ENCODE measurements around the gene ADGRD1.
"Not testable (repeated sequence)": the region's sequence is repeated elsewhere in the genome, so short reads cannot be mapped to it uniquely, and the experiment has no call there.

The ADGRD1 gene

DNA sequence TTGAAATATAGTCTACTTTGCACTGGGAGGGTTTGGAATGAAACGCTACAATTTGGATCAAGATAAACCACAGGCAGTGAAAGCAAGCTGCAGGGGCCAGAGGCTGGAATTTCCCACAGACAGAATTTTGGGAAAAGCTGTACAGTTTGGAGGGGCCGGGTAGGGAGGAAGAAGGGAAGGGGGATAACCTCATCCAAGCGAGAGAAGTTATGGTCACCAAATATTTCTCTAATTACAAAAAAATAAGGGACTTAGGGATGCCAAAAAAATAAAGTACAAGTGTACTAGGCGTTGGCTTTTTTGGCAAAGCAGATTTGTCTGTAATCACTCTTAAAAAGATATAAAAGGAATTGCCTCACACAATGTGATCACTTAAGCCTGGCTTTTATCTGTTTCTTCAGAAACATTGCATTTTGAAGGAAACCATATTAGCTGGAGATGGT, 31.2 kb upstream of the ADGRD1 start:
- H3K4me2 ChIP-seq (ENCODE audit: low read length) = no peak overlapping the region
- H3K4me3 ChIP-seq (ENCODE audit: low read length) = no peak overlapping the region
- H3K27me3 ChIP-seq (ENCODE audit: control insufficient read depth, insufficient read depth, low read length) = peaks cover 2% of the 10 kb centered on the region
- H3K9ac ChIP-seq (ENCODE audit: low read depth, low read length) = no peak overlapping the region
- H3K4me1 ChIP-seq (ENCODE audit: control insufficient read depth, insufficient read depth, low read length) = no peaks in the 10 kb centered on the region
- no peaks in the 10 kb centered on the region for H3K36me3 ChIP-seq (ENCODE audit: insufficient read depth, low read length)
- no peaks in the 10 kb centered on the region for H3K9me3 ChIP-seq (replicated peaks; ENCODE audit: low read length)

DNA sequence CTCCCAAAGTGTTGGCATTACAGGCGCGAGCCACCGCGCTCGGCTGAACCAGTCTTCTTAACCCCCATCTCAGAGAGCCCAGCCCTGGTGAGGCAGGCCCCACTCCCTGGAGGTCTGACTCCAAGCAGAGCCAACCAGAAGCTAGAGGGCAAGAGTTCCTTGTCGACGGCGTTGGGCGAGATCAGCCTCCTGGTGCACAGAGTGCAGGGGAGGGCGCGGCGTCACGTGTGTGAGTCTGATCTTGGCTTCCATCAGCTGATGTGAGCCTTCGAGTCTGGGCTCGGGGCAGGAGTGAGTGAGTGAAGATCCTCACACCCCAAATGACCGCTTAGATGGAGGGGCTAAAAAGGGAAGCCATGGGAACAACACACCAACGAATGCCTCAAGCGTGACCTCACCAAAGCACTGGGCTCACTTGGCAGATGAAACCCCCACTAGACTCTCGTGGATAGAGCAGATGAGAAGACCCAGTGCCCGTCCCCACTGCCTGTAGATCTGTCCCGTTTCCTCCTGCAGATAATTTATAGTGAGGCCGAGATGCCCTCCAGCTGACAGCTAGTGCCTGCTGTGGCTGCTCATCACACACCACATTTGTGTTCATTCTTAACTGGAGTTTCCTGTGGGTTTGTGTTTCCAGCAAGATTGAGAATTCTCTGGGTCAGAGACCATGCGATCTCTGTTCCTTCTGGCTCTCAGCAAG, 28.6 kb upstream of the ADGRD1 start:
- H3K4me3 ChIP-seq (ENCODE audit: low read length) = no peak overlapping the region

DNA sequence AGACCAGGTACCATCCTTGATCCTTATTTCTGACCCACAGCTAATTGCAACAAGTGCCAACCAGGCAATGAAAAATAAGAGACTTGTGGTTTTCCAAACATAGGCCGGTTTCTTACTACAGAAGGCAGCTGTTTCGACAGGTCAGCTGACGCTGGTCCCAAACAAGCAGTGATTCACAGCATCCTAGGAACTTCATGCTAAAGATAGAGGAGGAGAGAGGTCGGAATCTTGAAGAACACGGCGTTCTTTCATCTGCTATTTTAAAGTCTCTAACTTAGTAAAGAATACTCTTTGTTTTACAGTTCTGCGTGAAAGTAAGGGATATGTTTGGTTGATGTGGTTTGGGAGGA, 28.1 kb upstream of the ADGRD1 start:
- Histone ChIP-seq H3K9me3 (replicated peaks; ENCODE audit: low read length) (no peaks in the 10 kb centered on the region), H3K4me1 (ENCODE audit: control insufficient read depth, insufficient read depth, low read length) (no peaks in the 10 kb centered on the region), H3K9ac (ENCODE audit: low read depth, low read length) (no peak overlapping the region), H3K4me2 (ENCODE audit: low read length) (no peak overlapping the region), H3K4me3 (ENCODE audit: low read length) (no peak overlapping the region), H3K36me3 (ENCODE audit: insufficient read depth, low read length) (no peaks in the 10 kb centered on the region), H3K27me3 (ENCODE audit: control insufficient read depth, insufficient read depth, low read length) (no peaks in the 10 kb centered on the region)

More for the DNA sequence above, 28.6 kb upstream of the ADGRD1 start:
- Histone ChIP-seq H3K4me1 (ENCODE audit: control insufficient read depth, insufficient read depth, low read length) (no peaks in the 10 kb centered on the region), H3K36me3 (ENCODE audit: insufficient read depth, low read length) (no peaks in the 10 kb centered on the region), H3K27me3 (ENCODE audit: control insufficient read depth, insufficient read depth, low read length) (no peaks in the 10 kb centered on the region), H3K9me3 (replicated peaks; ENCODE audit: low read length) (no peaks in the 10 kb centered on the region), H3K9ac (ENCODE audit: low read depth, low read length) (no peak overlapping the region), H3K4me2 (ENCODE audit: low read length) (no peak overlapping the region)

DNA sequence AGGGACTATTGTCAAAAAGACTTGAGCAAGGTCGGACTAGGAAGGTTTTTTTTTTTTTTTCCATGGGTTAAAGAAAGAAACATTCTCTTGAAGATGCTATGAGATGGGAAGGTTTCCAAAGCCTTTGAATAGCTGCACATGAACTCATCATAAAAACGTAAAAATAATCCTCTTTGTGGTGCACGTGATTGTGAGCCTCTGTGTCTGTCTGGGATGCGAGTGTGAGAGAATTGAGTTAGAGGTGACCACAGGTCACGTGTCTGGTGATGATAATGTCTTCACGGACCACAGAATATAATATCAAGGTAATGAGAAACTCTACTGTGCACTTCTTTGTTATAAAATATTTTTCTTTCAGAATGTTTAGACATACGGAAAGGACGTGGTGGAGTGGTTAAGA, 24.3 kb upstream of the ADGRD1 start:
- Histone ChIP-seq H3K27me3 (ENCODE audit: control insufficient read depth, insufficient read depth, low read length) (no peaks in the 10 kb centered on the region), H3K36me3 (ENCODE audit: insufficient read depth, low read length) (no peaks in the 10 kb centered on the region), H3K4me3 (ENCODE audit: low read length) (no peak overlapping the region), H3K9me3 (replicated peaks; ENCODE audit: low read length) (no peaks in the 10 kb centered on the region), H3K4me1 (ENCODE audit: control insufficient read depth, insufficient read depth, low read length) (no peaks in the 10 kb centered on the region), H3K4me2 (ENCODE audit: low read length) (no peak overlapping the region), H3K9ac (ENCODE audit: low read depth, low read length) (no peak overlapping the region)

DNA sequence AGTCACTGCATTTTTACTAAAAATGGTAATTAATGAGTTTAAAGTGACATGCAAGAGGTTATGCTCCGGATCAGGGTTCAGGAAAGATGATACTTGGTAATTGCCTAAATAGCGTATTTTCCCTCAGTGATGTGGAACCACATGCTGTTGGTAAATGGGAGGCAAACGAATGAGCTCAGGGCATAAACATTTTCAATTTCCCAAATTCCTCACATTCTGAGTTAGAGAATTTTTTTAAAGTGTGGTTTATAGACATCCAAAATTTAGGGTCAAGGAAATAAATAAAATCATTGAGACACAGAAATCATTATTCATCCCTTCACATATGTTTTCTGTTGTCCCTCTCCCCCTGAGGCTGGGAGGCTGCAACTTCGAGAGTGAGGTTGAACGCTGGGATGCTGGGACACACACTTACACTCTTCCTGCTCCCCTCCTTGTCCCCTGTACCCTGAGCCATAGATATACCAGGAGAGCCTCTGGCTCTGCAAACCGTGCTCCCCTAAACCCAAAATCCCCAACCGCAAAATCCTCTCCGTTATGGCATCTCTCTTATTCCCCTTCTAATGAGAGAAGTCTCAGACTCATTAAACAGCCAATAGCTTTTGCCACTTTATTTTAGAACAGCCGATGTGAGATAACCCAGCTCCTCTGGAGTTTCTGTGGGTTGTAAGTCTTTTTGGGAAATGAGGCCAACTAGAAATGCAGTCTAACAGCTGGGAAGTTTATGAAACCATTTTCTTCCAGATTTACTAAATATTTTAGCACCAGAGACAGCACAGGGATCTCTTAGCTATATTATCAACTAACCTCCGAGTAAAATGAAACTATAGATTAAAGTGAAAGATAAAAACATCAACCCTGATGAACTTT, 21.4 kb upstream of the ADGRD1 start:
- no peak overlapping the region for H3K9ac ChIP-seq (ENCODE audit: low read depth, low read length)
- no peaks in the 10 kb centered on the region for H3K36me3 ChIP-seq (ENCODE audit: insufficient read depth, low read length)
- no peak overlapping the region for H3K4me2 ChIP-seq (ENCODE audit: low read length)
- no peaks in the 10 kb centered on the region for H3K27me3 ChIP-seq (ENCODE audit: control insufficient read depth, insufficient read depth, low read length)
- no peak overlapping the region for H3K4me3 ChIP-seq (ENCODE audit: low read length)
- H3K9me3 ChIP-seq (replicated peaks; ENCODE audit: low read length) = no peaks in the 10 kb centered on the region
- H3K4me1 ChIP-seq (ENCODE audit: control insufficient read depth, insufficient read depth, low read length) = no peaks in the 10 kb centered on the region

DNA sequence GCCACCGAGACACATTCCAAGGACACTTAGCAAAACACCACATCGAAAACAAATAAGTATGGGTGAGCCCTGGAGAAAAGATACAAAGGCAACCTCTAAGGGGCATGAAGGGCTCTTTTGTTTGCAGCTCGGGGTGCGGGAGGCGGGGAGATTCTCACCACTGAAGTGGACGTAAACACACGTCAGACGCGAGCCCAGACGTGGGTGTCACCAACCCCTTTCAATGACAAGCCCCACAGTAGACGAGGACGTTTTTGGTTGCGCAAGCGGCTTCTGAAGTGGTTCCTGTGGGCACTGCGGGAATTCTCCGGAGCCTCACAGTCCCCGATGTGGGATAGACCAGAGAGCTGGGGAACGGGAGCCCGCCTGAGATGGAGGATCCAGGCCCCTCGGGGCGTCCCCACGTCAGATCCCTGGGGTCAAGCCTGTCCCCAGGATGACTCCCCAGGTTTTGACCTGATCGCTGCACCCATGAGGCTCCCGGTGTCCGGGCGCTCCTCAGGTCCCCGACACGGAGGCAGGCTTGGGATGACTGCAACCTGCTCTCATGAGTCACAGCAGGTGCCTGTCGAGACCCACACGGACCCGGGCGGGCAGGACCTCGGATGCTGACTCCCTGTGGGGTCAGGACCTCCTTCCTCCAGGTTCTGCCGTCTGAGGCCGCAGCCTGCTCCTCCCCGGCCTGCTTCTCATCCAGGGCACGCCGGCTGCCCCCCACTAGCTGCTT, 20.3 kb upstream of the ADGRD1 start:
- H3K27me3 ChIP-seq (ENCODE audit: control insufficient read depth, insufficient read depth, low read length) = no peaks in the 10 kb centered on the region
- no peak overlapping the region for H3K4me2 ChIP-seq (ENCODE audit: low read length)
- no peaks in the 10 kb centered on the region for H3K9me3 ChIP-seq (replicated peaks; ENCODE audit: low read length)
- H3K4me1 ChIP-seq (ENCODE audit: control insufficient read depth, insufficient read depth, low read length) = no peaks in the 10 kb centered on the region
- no peak overlapping the region for H3K9ac ChIP-seq (ENCODE audit: low read depth, low read length)
- H3K4me3 ChIP-seq (ENCODE audit: low read length) = no peak overlapping the region
- H3K36me3 ChIP-seq (ENCODE audit: insufficient read depth, low read length) = no peaks in the 10 kb centered on the region

DNA sequence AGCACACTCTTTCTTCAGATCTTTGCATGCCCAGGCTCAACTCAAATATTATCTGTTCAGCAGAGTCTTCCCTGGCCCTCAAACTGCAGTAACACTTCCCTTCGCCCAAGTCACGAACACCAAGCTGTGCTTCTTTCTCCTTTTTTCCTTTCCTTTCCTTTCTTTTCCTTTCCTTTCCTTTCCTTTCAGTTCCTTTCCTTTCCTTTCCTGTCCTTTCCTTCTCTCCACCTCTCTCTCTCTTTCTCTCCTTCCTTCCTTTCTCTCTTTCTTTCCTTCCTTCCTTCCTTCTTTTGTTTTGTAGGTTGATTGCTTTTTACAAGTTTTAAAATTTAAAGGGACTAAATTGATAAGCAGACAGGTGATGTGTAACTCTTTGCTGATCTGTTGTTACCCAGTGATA, 19.0 kb upstream of the ADGRD1 start:
- no peaks in the 10 kb centered on the region for H3K9me3 ChIP-seq (replicated peaks; ENCODE audit: low read length)
- H3K9ac ChIP-seq (ENCODE audit: low read depth, low read length) = no peak overlapping the region
- H3K36me3 ChIP-seq (ENCODE audit: insufficient read depth, low read length) = no peaks in the 10 kb centered on the region
- no peaks in the 10 kb centered on the region for H3K4me1 ChIP-seq (ENCODE audit: control insufficient read depth, insufficient read depth, low read length)
- H3K27me3 ChIP-seq (ENCODE audit: control insufficient read depth, insufficient read depth, low read length) = no peaks in the 10 kb centered on the region
- H3K4me3 ChIP-seq (ENCODE audit: low read length) = no peak overlapping the region
- no peak overlapping the region for H3K4me2 ChIP-seq (ENCODE audit: low read length)

DNA sequence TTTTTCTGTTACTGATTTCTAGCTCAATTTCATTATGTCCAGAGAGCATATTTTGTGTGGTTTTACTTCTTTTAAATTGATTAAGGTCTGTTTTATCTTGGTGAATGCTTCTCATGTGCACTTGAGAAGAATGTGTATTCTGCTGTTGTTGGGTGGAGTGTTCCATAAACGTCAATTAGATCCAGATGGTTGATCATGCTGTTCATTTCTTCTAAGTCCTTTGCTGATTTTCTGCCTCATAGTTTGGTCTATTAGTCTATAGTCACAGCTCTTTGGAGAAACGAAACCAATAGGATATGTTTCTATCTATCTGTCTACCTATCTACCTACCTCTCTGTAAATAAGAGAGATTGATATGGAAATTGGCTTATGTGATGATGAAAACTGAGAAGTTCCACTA, 17.1 kb upstream of the ADGRD1 start:
- Histone ChIP-seq H3K27me3 (ENCODE audit: control insufficient read depth, insufficient read depth, low read length) (no peaks in the 10 kb centered on the region), H3K9me3 (replicated peaks; ENCODE audit: low read length) (no peaks in the 10 kb centered on the region), H3K4me3 (ENCODE audit: low read length) (no peak overlapping the region), H3K4me2 (ENCODE audit: low read length) (no peak overlapping the region), H3K9ac (ENCODE audit: low read depth, low read length) (no peak overlapping the region), H3K36me3 (ENCODE audit: insufficient read depth, low read length) (no peaks in the 10 kb centered on the region), H3K4me1 (ENCODE audit: control insufficient read depth, insufficient read depth, low read length) (no peaks in the 10 kb centered on the region)

DNA sequence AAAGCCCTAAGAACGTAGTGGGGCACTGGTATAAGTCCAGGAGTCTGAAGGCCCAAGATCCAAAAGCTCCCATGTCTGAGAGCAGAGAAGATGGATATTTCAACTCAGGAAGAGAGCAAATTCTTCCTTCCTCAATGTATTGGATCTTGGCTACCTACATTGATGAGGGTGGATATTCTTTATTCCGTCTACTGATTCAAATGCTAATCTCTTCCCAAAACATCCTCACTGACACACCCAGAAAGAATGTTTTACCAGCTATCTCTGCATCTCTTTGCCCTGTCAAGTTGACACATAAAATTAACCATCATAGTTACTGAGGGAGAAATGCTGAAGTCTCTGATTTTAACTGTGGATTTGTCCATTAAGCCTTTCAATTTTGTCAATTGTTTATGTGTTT, 16.6 kb upstream of the ADGRD1 start:
- Histone ChIP-seq H3K4me2 (ENCODE audit: low read length) (no peak overlapping the region), H3K36me3 (ENCODE audit: insufficient read depth, low read length) (no peaks in the 10 kb centered on the region), H3K27me3 (ENCODE audit: control insufficient read depth, insufficient read depth, low read length) (no peaks in the 10 kb centered on the region), H3K9ac (ENCODE audit: low read depth, low read length) (no peak overlapping the region), H3K9me3 (replicated peaks; ENCODE audit: low read length) (no peaks in the 10 kb centered on the region), H3K4me1 (ENCODE audit: control insufficient read depth, insufficient read depth, low read length) (no peaks in the 10 kb centered on the region), H3K4me3 (ENCODE audit: low read length) (no peak overlapping the region)

DNA sequence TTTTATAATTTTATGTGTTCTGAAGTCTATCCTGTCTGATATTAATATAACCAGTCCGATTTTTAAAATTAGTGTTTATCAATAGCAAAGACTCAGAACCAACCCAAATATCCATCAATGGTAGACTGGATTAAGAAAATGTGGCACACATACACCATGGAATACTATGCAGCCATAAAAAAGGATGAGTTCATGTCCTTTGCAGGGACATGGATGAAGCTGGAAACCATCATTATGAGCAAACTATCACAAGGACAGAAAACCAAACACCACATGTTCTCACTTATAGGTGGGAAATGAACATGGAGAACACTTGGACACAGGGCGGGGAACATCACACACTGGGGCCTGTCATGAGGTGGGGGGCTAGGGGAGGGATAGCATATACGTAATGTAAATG, 16.2 kb upstream of the ADGRD1 start:
- not testable (repeated sequence) for H3K4me2 ChIP-seq (ENCODE audit: low read length); H3K4me3 ChIP-seq (ENCODE audit: low read length); H3K9ac ChIP-seq (ENCODE audit: low read depth, low read length); H3K4me1 ChIP-seq (ENCODE audit: control insufficient read depth, insufficient read depth, low read length); H3K36me3 ChIP-seq (ENCODE audit: insufficient read depth, low read length); H3K9me3 ChIP-seq (replicated peaks; ENCODE audit: low read length); H3K27me3 ChIP-seq (ENCODE audit: control insufficient read depth, insufficient read depth, low read length)

DNA sequence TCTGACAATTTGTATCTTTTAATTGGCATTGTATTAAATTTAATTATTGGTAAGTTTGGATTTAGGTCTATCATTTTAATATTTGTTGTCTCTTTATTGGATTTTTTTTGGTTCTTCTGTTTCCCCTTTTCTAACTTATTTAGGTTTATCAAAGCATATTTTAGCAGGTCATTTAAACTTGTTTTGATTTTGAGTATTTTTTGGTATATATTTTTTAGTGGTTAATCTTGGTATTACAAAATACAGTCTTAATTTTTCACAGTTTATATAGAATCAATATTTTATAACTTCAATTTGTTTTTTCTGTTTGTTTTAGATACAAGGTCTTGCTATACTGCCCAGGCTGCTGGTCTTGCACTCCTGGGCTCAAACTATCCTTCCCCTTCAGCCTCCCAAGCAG, 15.5 kb upstream of the ADGRD1 start:
- H3K9ac ChIP-seq (ENCODE audit: low read depth, low read length) = no peak overlapping the region
- H3K4me2 ChIP-seq (ENCODE audit: low read length) = no peak overlapping the region
- no peaks in the 10 kb centered on the region for H3K4me1 ChIP-seq (ENCODE audit: control insufficient read depth, insufficient read depth, low read length)
- no peaks in the 10 kb centered on the region for H3K9me3 ChIP-seq (replicated peaks; ENCODE audit: low read length)
- no peak overlapping the region for H3K4me3 ChIP-seq (ENCODE audit: low read length)
- H3K27me3 ChIP-seq (ENCODE audit: control insufficient read depth, insufficient read depth, low read length) = no peaks in the 10 kb centered on the region
- H3K36me3 ChIP-seq (ENCODE audit: insufficient read depth, low read length) = no peaks in the 10 kb centered on the region

Measured in skeletal muscle satellite cell (primary cell).